A673 (cell line): ENCODE results near the gene PRPF6.

Source experiments
- EZH2 ChIP-seq: fragments of 200-600 bp; sonication (generic); IDR thresholded peaks from 2 replicates; pipeline ENCODE4 v1.6.1; 2017; ENCODE audit warnings: borderline replicate concordance, low read depth, mild to moderate bottlenecking, mixed read lengths, antibody characterized with exemption, low read length; ENCODE audit not compliant: poor library complexity, severe bottlenecking
- TF ChIP-seq, protein P1 (sequence below): fragments of 300-800, 200-600 bp; sonication (generic); conservative IDR thresholded peaks from 2 replicates; pipeline ENCODE4 v1.5.1; 2017; ENCODE audit warnings: low read depth, mild to moderate bottlenecking, antibody characterized with exemption, low read length, moderate library complexity, mixed read lengths

DNA sequence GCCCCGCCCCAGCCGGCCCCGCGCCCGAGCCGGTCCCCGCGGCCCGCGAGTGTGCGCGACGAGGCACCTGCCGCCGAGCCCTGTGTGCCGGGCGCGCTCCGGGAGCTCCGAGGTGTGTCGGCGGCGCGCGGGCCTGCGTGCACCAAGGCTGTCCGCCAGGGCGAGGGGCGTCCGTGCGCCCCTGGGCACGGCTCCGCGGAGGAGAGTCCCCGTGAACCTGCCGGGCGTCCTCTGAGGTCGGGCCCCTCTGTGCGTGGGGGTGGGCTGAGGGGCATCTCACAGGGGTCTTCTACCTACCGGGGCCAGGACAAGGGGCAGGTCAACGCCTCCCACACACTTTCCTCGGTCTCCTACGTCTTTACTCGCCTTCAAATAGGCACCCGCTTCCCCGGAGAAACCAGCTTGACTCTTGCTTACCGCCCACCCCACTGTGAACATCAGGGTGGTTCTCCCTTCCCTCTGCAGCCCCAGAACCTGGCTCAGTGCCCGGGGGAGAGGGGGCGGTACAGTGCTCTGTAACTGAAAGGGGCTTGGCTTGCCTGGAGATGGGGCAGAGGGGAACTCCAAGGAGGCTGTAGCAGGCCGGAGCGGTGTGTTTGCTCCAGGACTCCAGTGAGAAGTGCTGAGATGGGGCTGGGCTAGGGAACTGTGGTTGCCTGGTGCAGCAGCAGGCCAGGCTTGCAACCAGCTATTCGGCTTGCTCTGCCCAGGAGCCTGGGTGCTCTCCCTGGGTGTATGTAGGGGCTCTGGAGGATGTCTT is 1.2 kb upstream of the PRPF6 start, which contains the start of gene SAMD10:
- TF ChIP-seq, protein P1, sequence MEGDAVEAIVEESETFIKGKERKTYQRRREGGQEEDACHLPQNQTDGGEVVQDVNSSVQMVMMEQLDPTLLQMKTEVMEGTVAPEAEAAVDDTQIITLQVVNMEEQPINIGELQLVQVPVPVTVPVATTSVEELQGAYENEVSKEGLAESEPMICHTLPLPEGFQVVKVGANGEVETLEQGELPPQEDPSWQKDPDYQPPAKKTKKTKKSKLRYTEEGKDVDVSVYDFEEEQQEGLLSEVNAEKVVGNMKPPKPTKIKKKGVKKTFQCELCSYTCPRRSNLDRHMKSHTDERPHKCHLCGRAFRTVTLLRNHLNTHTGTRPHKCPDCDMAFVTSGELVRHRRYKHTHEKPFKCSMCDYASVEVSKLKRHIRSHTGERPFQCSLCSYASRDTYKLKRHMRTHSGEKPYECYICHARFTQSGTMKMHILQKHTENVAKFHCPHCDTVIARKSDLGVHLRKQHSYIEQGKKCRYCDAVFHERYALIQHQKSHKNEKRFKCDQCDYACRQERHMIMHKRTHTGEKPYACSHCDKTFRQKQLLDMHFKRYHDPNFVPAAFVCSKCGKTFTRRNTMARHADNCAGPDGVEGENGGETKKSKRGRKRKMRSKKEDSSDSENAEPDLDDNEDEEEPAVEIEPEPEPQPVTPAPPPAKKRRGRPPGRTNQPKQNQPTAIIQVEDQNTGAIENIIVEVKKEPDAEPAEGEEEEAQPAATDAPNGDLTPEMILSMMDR, result no peak
- TF ChIP-seq EZH2, result no peak
